ENCODE data around the gene HES7. TPM values are rescaled to one million over a fixed set of nuclear protein-coding genes. Genes with fewer than 3 reads are reported as not detected.

The HES7 gene
- total and polyA plus RNA-seq, 10 donors: 0.04 to 0.67 (median 0.41) TPM; not detected in 5

GRCh38 chr17:8073627-8074484 lies 50.0 kb downstream of the HES7 start:
- H3K27ac ChIP-seq: no peak overlapping the region
- peak overlapping the region in 1 of 8 donors; percentile 59 for H3K4me3 ChIP-seq
- H3K4me1 ChIP-seq: peaks cover 7 to 36% (median 26%) of the 10 kb centered on the region in 6 donors
- peak; percentile 66 to 96 (median 94) for TF ChIP-seq CTCF (IDR thresholded peaks at IDR 0.05 in 8 of 11, conservative IDR thresholded peaks at IDR 0.05 in 3 of 11)
- no peak for TF ChIP-seq POLR2A (IDR thresholded peaks at IDR 0.05)
- peak in 2 of 3 donors; percentile 26 to 34 for TF ChIP-seq POLR2AphosphoS5 (IDR thresholded peaks at IDR 0.05)
- H3K36me3 ChIP-seq: no peaks in the 10 kb centered on the region
- peaks cover 0 to 91% (median 63%) of the 10 kb centered on the region in 7 donors for H3K27me3 ChIP-seq (replicated peaks in 1 of 7)
- intact Hi-C loops (cut with DNase I; ENCODE audit: low total_unique reads): loop anchor here (10.0 kb wide), 1 partner anchor 231 kb away; no protein-coding TSS in a partner anchor
- WGBS, 5 donors: 4 to 9% (median 6%) methylated on average over 24 to 28 of the region's 28 CpGs
- DNase-seq: peak; percentile 95
- H3K9me3 ChIP-seq: no peaks in the 10 kb centered on the region

- intact Hi-C loops (cut with DNase I; ENCODE audit: low total_unique reads): loop anchor here (10.0 kb wide), 1 partner anchor 232 kb away; no protein-coding TSS in a partner anchor
- peaks cover 7 to 41% (median 25%) of the 10 kb centered on the region in 6 donors for H3K4me1 ChIP-seq
Observed at GRCh38 chr17:8072729-8073461, 51.0 kb downstream of the HES7 start.

GRCh38 chr17:8072341-8072728 lies 51.6 kb downstream of the HES7 start:
- 8 to 11% (median 9%) methylated on average over 23 to 28 of the region's 28 CpGs for WGBS, 5 donors
- peaks cover 0 to 77% (median 56%) of the 10 kb centered on the region in 7 donors for H3K27me3 ChIP-seq (replicated peaks in 1 of 7)
- intact Hi-C loops (cut with DNase I; ENCODE audit: low total_unique reads): loop anchor here (10.0 kb wide), 1 partner anchor 232 kb away; no protein-coding TSS in a partner anchor
- peak overlapping the region in 2 of 8 donors; percentile 9 to 59 for H3K4me3 ChIP-seq
- no peaks in the 10 kb centered on the region for H3K36me3 ChIP-seq
- no peak overlapping the region for H3K27ac ChIP-seq
- TF ChIP-seq POLR2A (IDR thresholded peaks at IDR 0.05): no peak
- no peak for TF ChIP-seq CTCF (IDR thresholded peaks at IDR 0.05 in 8 of 11, conservative IDR thresholded peaks at IDR 0.05 in 3 of 11)
- TF ChIP-seq POLR2AphosphoS5 (IDR thresholded peaks at IDR 0.05): no peak
- peaks cover 7 to 41% (median 25%) of the 10 kb centered on the region in 6 donors for H3K4me1 ChIP-seq
- DNase-seq: peak; percentile 73
- no peaks in the 10 kb centered on the region for H3K9me3 ChIP-seq

More at GRCh38 chr17:8072729-8073461, 51.0 kb downstream of the HES7 start:
- Histone ChIP-seq H3K36me3 (no peaks in the 10 kb centered on the region), H3K27ac (no peak overlapping the region), H3K27me3 (replicated peaks in 1 of 7) (peaks cover 0 to 82% (median 62%) of the 10 kb centered on the region in 7 donors), H3K4me3 (peak overlapping the region in 4 of 8 donors; percentile 4 to 59 (median 10)), H3K9me3 (no peaks in the 10 kb centered on the region)
- DNase-seq: peak; percentile 82
- WGBS, 5 donors: 2 to 7% (median 5%) methylated on average over 34 to 40 of the region's 40 CpGs
- TF ChIP-seq POLR2AphosphoS5 (IDR thresholded peaks at IDR 0.05) (no peak), POLR2A (IDR thresholded peaks at IDR 0.05) (no peak), CTCF (IDR thresholded peaks at IDR 0.05 in 8 of 11, conservative IDR thresholded peaks at IDR 0.05 in 3 of 11) (no peak)

Measured in spleen (tissue), 11 donors.